ENCODE data around the gene ARHGAP42.

- TF ChIP-seq CTCF (IDR thresholded peaks at IDR 0.05; ENCODE audit: low read depth, low read length, missing input control) (no peak), GABPA (IDR thresholded peaks at IDR 0.05 in 1 of 2, conservative IDR thresholded peaks at IDR 0.05 in 1 of 2) (no peak), YY1 (IDR thresholded peaks at IDR 0.05) (no peak), MAX (IDR thresholded peaks at IDR 0.05) (no peak), EGR1 (IDR thresholded peaks at IDR 0.05; ENCODE audit: low read depth in 2 of 2) (no peak)
Observed at GRCh38 chr11:100939571-100939970, 252.5 kb downstream of the ARHGAP42 start.

Data from liver (tissue), 3 donors.